GM23248 (cell line): Measurements from ENCODE around the gene ALK.

Experiments used
- EZH2 ChIP-seq: fragments of 200-600 bp; sonication (generic); IDR thresholded peaks from 2 replicates; pipeline ENCODE4 v1.6.1; 2018; ENCODE audit warnings: antibody characterized with exemption, mild to moderate bottlenecking; ENCODE audit not compliant: insufficient read depth, poor library complexity, severe bottlenecking
- EZH2phosphoT487 ChIP-seq: fragments of 200-600 bp; sonication (generic); IDR thresholded peaks from 2 replicates; pipeline ENCODE4 v1.6.1; 2018; ENCODE audit warnings: antibody characterized with exemption, moderate library complexity, mild to moderate bottlenecking, low read depth; ENCODE audit not compliant: insufficient read depth

DNA sequence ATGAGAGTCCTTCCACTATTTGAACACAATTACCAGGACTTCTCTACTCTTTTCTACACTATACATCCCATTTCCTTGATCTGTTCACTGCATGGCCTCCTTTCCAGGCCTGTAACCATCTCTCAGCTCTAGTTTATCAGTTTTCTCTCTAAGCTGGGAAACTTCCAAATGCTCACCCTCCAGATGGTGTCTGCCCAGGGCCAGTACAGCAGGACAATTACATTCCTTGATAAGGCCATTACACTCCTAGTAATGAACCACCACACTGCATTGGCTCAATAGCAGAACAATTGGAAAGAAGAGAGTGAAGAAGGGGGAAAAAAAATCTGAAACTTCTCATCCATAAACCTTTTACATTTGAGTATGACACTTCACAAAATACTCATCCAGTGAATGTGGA lies 359.1 kb downstream of the ALK start:
- no peak for TF ChIP-seq EZH2
- no peak for TF ChIP-seq EZH2phosphoT487
